Ureter (tissue), 1 donor: ENCODE results near the gene MYOM1. TPM values are rescaled to one million over a fixed set of nuclear protein-coding genes. Genes with fewer than 3 reads are reported as not detected.

Experiments used
- DNase-seq: peaks from one replicate; pipeline ENCODE4 v3.0.0-alpha.2; 2020; ENCODE audit warnings: low spot score
- total RNA-seq: library from RNA; stranded (reverse); gene quantifications from one replicate; pipeline ENCODE4 v1.2.4, GENCODE V29; 2023
- donor health status: DM: yes; HTN: yes; CAD: no.

The MYOM1 gene
- 9.7 TPM for total RNA-seq

DNA sequence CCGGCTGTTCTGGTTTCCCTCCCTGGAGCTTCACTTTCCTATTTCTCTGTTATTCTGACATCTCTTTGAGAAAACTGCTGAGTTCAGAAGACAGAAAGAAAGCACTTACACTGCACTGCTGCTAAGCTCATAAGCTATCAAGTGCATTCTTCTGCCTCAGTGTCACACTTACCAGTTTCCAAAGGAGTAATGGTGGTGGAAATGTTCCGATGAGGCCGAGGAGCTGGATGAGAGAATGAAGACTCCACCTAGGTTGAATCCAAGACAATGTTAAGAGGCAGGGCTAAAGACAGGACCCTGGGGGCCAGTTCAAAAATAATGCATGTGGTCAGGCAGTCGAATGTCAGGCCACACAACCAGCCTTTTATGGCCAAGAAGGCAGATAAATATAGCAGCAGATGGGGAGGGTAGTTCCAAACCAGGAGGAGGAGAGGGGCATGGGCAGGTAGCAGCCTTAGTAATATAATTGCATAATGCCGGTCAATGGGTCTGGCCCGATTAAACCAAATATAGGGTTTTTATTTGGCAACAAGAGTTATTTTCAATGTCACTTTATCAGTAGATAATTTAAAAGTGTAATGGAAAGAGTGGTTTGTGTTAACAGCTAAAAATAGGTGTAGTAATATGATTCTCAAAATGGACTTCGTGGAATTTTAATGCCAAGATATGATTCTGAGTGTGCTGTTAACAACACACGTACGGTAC, at the start of gene MYOM1:
MYOM1 (minus strand) TSS at position 338 of the 705 bp plus-strand sequence. CDS start 4,745 bp downstream, outside the sequence.
- DNase-seq, result no peak

GRCh38 chr18:3269241-3269913, 49.6 kb upstream of the MYOM1 start:
- DNase-seq, result no peak

GRCh38 chr18:3268306-3268705, 48.5 kb upstream of the MYOM1 start:
- DNase-seq, result no peak

DNA sequence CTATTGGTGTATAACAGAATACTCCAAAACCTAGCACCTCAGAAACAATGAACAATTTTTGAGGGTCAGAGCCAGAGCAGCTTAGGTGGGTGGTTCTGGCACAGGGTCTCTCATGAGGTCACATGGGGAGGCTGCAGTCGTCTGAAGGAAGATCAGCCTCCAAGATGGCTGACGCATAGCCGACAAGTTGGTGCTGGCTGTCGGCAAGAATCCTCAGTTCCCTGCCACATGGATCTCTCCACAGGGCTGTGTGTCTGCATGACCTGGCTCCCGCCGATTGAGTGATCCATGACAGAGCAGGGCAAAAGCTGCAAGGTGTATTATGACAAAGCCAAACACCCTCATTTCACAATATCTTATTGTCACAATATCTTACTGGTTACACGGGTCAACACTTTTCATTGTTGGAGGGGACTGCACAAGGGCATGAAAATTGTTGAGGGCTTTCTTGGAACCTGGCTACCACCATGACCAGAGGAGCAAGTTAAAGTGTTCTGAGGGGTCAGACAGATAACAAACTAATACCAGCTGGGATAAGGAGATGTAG, 46.4 kb upstream of the MYOM1 start:
- no peak for DNase-seq

DNA sequence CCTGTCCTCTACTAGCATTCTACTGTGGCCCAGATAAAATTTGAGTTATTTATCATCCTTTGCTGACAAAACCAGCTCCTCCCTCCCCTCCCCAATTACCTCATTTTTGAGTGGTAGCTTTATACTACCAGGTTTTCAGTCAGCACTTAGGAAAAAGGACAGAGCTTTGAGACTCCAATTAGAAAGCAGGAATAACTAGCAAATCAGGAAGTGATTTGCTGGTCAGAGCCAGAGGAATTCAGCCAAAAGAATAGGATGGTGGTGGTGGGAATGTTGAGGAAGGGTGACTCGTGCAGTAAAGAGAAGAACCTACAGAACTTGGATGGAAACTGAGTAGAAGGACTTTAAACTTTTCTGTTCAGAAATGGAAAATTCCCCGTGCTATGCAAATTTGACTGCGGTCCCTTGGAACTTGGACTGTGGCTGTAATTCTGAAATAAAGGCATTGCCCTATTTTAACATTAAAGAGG, 45.8 kb upstream of the MYOM1 start:
- no peak for DNase-seq

DNA sequence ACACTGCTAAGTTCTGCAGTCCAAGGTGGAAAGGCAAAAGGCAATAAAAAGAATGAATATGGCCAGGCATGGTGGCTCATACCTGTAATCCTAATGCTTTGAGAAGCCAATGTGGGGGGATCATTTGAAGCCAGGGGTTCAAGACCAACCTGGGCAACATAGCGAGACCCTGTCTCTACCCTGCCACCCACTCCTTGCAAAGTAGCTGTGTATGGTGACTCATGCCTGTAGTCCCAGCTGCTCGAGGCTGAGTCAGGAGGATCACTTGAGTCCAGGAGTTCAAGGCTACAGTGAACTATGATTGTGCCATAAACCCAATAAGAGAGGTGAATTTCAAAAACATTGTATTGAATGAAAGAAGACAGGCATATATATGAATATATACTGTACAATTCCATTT, 44.6 kb upstream of the MYOM1 start:
- DNase-seq, result no peak

GRCh38 chr18:3263132-3263700, 43.4 kb upstream of the MYOM1 start:
- no peak for DNase-seq

DNA sequence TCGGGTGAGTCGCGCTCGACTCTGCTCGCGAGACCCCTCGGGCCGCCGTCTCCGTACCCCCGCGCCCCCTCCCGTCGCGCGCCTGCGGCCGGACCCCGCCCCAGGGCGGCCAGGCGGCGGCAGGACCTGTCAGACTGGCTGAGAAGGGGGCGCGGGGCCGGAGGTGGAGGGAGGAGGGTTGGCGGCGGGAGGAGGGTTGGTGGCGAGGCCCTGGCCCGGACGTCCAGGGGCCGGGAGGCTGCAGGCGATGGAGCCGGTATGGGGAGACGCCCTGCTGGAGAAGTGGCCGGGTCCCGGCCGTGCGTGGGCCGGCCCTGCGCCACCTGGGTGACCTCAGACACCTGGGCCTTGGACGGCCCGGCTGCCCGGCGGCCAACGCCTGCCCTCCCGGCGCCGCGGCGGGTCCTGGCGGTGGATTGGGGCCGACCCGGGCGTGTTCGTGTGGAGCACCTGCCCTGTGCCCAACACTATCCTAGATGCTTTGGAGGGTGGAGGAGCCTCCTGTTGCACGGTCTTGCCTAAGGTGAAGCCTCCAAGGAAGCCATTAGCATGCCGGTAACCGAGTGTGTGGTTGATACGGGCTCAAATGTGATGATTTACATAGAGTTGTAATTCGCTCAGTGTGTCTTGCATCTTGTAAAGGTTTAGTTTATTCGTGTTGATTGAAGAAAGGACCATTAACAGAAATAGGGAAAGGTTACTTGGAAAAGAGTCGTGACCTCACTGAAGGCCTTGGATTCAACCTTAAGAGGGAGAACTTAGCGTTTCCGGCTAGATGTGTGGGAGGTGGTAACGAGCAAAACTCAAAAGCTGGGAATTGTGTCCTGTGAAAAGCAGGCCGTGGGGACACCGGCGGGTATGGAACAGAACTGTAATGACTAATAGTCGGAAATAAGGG, 42.7 kb upstream of the MYOM1 start:
- DNase-seq, result no peak

DNA sequence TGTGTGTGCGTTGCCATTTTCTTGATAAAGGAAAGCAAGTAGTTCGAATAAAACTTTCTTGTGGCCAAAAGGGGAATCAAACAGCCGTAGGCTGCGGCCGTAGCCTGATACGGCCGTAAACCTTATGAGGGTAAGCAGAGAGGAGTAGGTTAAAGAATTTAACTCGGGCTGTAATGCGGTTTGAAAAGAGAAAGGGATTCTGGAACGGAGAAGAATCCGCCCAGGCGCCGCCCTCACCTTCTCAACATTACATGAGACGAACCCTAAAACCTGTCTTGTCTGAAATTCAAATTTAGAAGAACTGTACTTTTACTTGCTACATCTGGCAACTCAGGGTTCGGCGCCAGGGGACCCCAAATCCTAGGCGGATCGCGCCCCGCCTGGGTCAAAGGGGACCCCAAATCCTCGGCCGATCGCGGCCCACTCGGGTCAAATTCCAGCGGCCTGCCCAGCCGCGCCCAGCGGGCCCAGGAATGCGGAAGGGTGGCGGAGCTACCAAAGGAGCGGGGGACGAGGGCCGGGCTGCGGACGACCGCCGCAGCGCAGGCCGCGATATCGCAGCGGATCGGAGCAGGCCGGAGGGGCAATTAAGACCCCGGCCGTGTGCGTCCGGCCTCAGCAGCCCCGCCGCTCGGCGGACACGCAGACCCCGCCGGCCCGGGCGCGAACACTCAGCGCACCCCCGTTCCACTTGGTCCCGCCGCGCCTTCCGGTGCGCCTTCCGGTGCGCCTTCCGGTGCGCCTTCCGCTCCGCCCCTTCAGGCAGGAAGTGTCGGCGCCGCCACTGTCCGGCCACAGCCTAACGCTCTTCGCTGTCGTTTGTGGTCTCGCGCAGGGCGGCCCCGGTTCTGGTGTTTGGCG, 41.8 kb upstream of the MYOM1 start, which contains the start of gene MYL12B:
MYL12B (plus strand) TSS at position 761 of the 861 bp plus-strand sequence. CDS start 10,766 bp downstream, outside the sequence.
- DNase-seq, result peak; percentile 85

- no peak for DNase-seq
Measured at GRCh38 chr18:3260995-3261372, 41.2 kb upstream of the MYOM1 start.

DNA sequence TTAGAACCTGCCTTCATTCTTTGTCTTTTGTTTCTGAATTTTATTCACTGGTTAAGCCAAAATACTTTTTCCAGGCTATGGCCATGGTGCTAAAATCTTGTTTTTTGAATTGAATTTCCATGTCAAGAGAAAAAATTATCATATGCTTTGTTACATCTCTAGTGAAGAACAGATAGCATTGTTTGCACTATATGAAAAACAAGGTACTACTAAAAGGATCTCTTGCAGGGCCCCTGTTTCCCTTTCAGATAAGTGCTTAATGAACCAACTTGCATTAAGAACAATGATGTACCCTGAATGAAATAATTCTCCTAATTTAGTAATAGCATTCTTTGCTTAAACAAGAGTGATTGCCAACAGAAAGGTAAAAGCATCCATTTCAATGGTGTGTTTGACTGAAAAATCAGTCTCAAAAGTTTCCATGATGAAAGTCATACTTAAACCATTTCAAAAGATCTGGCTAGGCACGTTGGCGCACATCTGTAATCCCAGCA, 37.9 kb upstream of the MYOM1 start:
- no peak for DNase-seq

DNA sequence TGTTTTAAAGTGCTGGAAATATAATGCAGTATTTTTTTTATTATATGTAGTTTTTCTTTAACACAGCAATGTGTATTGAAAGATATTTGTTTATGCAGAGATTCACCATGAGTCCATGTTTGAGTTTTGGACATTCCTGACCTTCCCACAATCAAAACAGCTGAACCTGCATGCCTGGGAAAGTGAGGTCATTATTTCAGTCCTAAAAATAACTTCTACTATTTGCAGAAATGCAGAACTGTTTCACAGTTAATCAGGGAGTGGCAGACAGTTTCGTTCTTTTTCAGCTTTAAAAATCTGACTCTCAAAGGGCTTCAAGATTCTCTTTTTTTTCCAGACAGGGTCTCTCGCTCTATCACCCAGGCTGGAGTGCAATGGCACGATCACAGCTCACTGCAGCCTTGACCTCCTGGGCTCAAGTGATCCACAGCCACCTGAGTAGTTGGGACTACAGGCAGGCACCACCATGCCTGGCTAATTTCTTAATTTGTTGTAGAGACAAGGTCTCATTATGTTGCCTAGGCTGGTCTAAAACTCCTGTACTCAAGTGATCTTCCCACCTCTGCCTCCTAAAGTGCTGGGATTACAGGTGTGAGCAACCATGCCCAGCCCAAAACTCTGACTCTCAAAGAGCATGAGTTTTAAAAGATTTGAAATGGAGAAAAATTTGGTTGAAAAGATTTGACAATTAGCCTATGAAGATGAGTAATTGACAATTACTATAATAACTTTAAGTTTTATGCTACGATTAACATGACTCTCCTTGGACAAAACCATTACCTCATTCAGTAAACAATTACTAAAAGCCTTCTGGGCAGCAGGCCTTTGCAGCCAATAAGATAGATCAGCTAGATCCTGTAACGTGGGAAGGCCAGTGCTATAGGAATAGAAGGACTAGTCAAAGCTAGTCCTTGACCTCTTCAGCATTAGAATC, 37.2 kb upstream of the MYOM1 start:
- DNase-seq, result no peak

DNA sequence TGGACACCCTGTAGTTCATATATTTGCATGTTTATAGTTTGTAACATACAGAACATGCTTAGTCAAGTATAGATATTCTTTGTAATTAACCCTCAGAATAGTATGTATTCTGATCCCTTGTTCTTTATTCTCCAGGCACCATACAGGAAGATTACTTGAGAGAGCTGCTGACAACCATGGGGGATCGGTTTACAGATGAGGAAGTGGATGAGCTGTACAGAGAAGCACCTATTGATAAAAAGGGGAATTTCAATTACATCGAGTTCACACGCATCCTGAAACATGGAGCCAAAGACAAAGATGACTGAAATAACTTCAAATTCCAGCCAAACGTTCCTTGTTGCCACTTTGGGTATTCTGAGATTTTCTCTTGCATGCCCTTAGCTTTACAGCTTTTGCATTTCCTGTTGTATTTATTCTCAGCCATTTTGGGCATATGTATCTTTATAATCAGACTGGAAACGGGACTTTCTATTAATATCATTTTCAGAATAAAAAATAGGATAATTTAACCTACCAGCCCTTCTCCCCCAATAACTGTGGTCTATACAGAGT, 35.9 kb upstream of the MYOM1 start:
- no peak for DNase-seq

- no peak for DNase-seq
Measured at GRCh38 chr18:3254725-3255124, 35.0 kb upstream of the MYOM1 start.

DNA sequence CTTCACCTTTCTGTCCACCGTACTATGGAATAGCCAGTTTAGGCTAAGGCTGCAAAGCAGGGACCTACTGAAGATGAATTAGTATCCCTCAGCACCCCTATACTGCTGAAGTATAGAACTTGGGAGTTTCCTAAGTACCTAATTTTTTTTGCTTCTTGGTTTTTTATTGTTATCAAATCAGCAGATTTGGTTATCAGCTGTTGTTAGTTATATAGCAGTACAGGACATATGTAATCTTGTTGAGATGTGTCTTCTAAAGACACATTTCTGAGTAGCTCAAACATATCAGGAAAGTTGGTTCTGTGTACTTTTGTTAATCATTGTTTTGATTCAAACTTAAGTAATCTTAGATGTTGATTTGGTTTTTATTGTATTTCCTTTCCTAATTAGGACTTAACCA, 33.1 kb upstream of the MYOM1 start:
- DNase-seq, result no peak

DNA sequence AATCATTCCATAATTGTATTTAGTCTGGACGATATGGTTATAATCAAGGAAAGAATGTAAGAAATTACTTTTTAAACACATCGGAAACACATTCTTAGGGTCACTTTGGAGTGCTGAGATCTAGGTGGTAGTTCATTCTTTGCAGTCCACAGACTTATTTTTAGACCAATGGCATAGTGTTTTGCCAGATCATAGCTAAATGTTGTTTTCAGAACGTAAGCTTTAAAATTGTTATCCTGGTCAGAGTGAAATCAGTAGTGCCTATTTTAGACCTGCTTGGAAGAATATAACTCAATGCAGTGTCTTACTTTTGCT, 32.2 kb upstream of the MYOM1 start:
- no peak for DNase-seq

GRCh38 chr18:3251249-3251962, 31.6 kb upstream of the MYOM1 start:
- DNase-seq, result no peak
